Measurements from ENCODE around the gene HAND2. TPM values are rescaled to one million over a fixed set of nuclear protein-coding genes. Genes with fewer than 3 reads are reported as not detected.

Gene HAND2
- total RNA-seq, 1 donor from 2014 or later: not detected

- Mint-ChIP-seq H3K4me1 (ENCODE audit: low read depth) (peaks cover 4% of the 10 kb centered on the region), H3K27ac (no peak overlapping the region), H3K36me3 (ENCODE audit: low read depth) (peaks cover 8% of the 10 kb centered on the region), H3K4me3 (ENCODE audit: low read depth) (no peak overlapping the region), H3K9me3 (no peaks in the 10 kb centered on the region), H3K27me3 (ENCODE audit: low read depth) (peaks cover 82% of the 10 kb centered on the region)
- DNase-seq (ENCODE audit: low spot score): no peak
- intact Hi-C loops (cut with micrococcal nuclease): no loop called here
Observed at GRCh38 chr4:173513651-173514050, 16.4 kb downstream of the HAND2 start.

DNA sequence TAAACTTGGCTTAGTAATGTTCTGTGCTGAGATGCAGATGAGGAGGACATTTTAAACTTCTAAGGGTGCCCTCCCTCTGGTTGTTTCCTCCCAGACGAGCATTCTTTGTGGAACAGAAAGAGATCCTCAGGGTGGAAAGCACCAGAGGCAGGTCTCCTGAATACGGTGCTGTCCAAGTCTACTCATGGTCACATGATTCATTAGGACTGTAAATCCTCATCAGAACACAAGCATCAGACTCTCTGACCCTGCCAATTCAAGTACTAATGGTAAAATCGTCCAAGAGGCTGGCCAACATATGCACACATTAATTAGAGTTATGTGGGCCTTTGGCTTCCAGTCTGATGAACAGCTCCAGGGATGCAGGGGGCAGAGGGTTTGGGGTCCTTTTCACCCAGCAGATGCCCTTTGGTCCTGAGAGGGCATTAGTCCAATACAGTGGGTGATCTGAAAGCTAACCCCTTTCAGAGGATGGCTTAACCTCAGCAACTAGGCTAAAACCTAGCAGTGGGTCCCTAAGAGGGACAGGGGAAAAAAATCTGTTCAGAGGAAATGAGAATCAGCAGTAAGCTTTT is 18.2 kb downstream of the HAND2 start:
- Mint-ChIP-seq H3K27ac (no peak overlapping the region), H3K4me3 (ENCODE audit: low read depth) (no peak overlapping the region), H3K9me3 (no peaks in the 10 kb centered on the region), H3K27me3 (ENCODE audit: low read depth) (peaks cover 85% of the 10 kb centered on the region), H3K4me1 (ENCODE audit: low read depth) (peaks cover 7% of the 10 kb centered on the region), H3K36me3 (ENCODE audit: low read depth) (peaks cover 8% of the 10 kb centered on the region)
- no peak for DNase-seq (ENCODE audit: low spot score)
- intact Hi-C loops (cut with micrococcal nuclease): no loop called here

DNA sequence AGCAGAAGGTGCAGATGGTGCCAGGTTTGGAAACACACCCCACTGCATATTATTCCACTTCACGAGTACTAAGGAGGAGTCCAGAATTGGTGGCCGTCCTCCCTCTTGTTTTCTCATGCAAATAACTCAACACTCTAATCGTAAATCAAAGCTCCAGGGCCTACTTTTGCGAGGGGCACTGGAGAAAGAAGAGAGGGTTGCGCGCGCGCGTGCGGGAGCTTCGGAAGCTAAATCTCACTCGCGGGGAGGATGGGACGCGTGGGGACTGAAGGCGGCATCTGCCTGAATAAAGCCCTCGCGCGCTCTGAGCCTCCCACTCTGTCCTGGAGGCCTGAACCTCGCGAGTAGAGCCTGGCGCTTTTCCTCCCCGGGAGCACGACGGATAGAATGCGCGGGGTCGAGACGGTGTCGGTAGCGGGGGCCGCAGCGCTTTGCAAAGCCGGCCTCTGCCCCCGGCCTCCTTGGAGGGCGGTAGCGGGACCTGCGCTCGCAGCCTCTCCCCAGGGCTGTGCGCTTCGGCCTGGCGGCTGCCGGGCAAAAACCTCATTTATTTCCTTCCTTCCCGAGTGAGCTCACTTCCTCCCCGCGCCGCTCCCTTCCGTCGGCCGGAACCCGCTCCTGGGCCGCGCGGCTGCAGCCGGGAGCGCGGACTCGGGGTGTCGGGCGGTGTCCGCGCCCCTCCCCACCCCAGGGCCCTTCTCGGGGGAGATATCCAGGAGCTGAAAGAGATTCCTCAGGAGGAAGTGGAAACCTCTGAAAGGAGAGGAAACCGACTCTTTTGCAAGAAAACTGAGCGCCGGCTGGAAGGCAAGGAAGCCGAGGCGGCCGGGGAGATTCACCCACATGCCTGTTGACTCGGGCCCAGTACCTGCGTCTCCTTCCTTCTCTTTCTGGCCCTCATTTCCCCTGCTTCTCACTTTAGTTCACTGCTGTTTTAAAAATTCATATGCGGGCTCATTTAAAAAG is 20.7 kb downstream of the HAND2 start:
- Mint-ChIP-seq H3K36me3 (ENCODE audit: low read depth) (peaks cover 5% of the 10 kb centered on the region), H3K27ac (no peak overlapping the region), H3K27me3 (ENCODE audit: low read depth) (peaks cover 83% of the 10 kb centered on the region), H3K4me3 (ENCODE audit: low read depth) (peak overlapping the region; percentile 68), H3K9me3 (no peaks in the 10 kb centered on the region), H3K4me1 (ENCODE audit: low read depth) (peaks cover 9% of the 10 kb centered on the region)
- intact Hi-C loops (cut with micrococcal nuclease): loop anchor here (1.0 kb wide), 1 partner anchor 8 kb away; no protein-coding TSS in a partner anchor
- no peak for DNase-seq (ENCODE audit: low spot score)

GRCh38 chr4:173508386-173509035 is 21.5 kb downstream of the HAND2 start:
- H3K36me3 Mint-ChIP-seq (ENCODE audit: low read depth): peaks cover 5% of the 10 kb centered on the region
- peaks cover 82% of the 10 kb centered on the region for H3K27me3 Mint-ChIP-seq (ENCODE audit: low read depth)
- DNase-seq (ENCODE audit: low spot score): no peak
- peaks cover 9% of the 10 kb centered on the region for H3K4me1 Mint-ChIP-seq (ENCODE audit: low read depth)
- H3K4me3 Mint-ChIP-seq (ENCODE audit: low read depth): peak overlapping the region; percentile 68
- intact Hi-C loops (cut with micrococcal nuclease): loop anchor here (1.0 kb wide), 1 partner anchor 9 kb away; no protein-coding TSS in a partner anchor
- H3K9me3 Mint-ChIP-seq: no peaks in the 10 kb centered on the region
- H3K27ac Mint-ChIP-seq: no peak overlapping the region

- Mint-ChIP-seq H3K4me3 (ENCODE audit: low read depth) (peak overlapping the region; percentile 10), H3K4me1 (ENCODE audit: low read depth) (peaks cover 9% of the 10 kb centered on the region), H3K36me3 (ENCODE audit: low read depth) (peaks cover 5% of the 10 kb centered on the region), H3K9me3 (no peaks in the 10 kb centered on the region), H3K27ac (no peak overlapping the region), H3K27me3 (ENCODE audit: low read depth) (peaks cover 83% of the 10 kb centered on the region)
- DNase-seq (ENCODE audit: low spot score): no peak
- intact Hi-C loops (cut with micrococcal nuclease): loop anchor here (2.0 kb wide), 1 partner anchor 13 kb away; no protein-coding TSS in a partner anchor
Observed at GRCh38 chr4:173507471-173508385, 22.3 kb downstream of the HAND2 start.

DNA sequence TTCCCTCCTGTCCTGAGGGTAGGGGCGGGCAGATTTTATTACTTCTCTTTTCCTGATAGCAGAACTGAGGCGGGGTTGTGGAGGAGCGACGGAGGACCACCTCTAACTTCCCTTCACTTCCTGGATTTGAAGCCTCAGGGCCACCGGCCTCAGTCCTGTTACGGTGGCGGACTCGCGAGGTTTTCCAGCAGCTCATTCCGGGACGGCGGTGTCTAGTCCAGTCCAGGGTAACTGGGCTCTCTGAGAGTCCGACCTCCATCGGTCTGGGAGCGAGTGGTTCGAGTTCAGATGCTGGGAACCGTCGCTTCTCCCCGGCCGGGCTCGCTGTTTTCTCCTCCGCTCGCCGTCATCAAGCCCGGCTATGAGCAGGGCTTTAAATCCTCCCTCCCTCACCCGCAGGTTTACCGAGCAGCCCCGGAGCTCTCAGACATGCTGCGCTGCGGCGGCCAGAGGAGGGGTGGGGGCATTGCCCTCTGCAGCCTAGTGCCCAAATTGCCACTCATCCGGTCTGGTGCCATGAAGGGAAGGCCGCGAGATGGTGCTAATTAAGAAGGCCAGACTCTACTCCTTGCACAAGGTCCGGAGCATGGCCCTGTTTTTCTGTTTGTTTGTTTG is 23.3 kb downstream of the HAND2 start:
- Mint-ChIP-seq H3K9me3 (peaks cover under 1% of the 10 kb centered on the region), H3K36me3 (ENCODE audit: low read depth) (peaks cover 5% of the 10 kb centered on the region)
- intact Hi-C loops (cut with micrococcal nuclease): loop anchor here (2.0 kb wide), 1 partner anchor 14 kb away; no protein-coding TSS in a partner anchor

DNA sequence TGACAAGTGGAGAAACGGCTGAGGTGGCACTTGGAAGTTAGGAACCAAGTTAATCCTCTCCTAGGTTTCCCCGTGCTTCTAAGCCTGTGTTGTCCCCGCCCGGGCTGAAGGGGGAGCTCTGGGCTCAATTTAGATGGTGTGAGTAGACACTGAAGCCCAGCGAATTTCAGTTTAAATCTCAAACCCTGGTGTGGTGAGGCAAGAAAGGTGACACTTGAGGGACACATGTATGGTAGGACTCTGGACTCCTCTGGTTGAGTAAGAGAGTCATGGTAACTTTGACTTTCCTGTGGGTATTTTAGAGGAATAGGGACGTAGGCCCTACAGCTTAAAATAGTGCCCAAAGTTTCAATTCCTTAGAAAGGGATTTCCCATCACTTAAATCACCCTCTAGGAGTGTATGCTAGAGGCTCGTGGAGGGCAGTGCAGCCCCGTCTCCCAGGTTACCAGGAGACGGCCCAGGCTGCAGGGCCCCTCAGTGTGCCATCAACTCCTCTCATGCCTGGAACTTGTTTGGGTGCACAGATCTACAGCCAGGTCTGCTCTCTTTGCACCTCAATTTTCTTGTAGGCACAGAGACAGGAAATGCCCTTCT is 24.0 kb downstream of the HAND2 start:
- H3K4me3 Mint-ChIP-seq (ENCODE audit: low read depth): no peak overlapping the region
- DNase-seq (ENCODE audit: low spot score): no peak
- peaks cover 84% of the 10 kb centered on the region for H3K27me3 Mint-ChIP-seq (ENCODE audit: low read depth)
- peaks cover 7% of the 10 kb centered on the region for H3K9me3 Mint-ChIP-seq
- intact Hi-C loops (cut with micrococcal nuclease): loop anchor here (2.0 kb wide), 1 partner anchor 15 kb away; no protein-coding TSS in a partner anchor
- H3K4me1 Mint-ChIP-seq (ENCODE audit: low read depth): peaks cover 9% of the 10 kb centered on the region
- peaks cover 5% of the 10 kb centered on the region for H3K36me3 Mint-ChIP-seq (ENCODE audit: low read depth)
- H3K27ac Mint-ChIP-seq: no peak overlapping the region

More for the DNA sequence above, 23.3 kb downstream of the HAND2 start:
- H3K27me3 Mint-ChIP-seq (ENCODE audit: low read depth): peaks cover 82% of the 10 kb centered on the region
- peaks cover 9% of the 10 kb centered on the region for H3K4me1 Mint-ChIP-seq (ENCODE audit: low read depth)
- no peak overlapping the region for H3K27ac Mint-ChIP-seq
- DNase-seq (ENCODE audit: low spot score): no peak
- no peak overlapping the region for H3K4me3 Mint-ChIP-seq (ENCODE audit: low read depth)

- Mint-ChIP-seq H3K27ac (no peak overlapping the region), H3K36me3 (ENCODE audit: low read depth) (peaks cover 2% of the 10 kb centered on the region), H3K4me3 (ENCODE audit: low read depth) (no peak overlapping the region), H3K4me1 (ENCODE audit: low read depth) (peaks cover 9% of the 10 kb centered on the region), H3K27me3 (ENCODE audit: low read depth) (peaks cover 77% of the 10 kb centered on the region), H3K9me3 (peaks cover 13% of the 10 kb centered on the region)
- intact Hi-C loops (cut with micrococcal nuclease): loop anchor here (5.0 kb wide), 1 partner anchor 33 kb away; no protein-coding TSS in a partner anchor
- no peak for DNase-seq (ENCODE audit: low spot score)
Observed at GRCh38 chr4:173504181-173504503, 25.9 kb downstream of the HAND2 start.

- no peak for DNase-seq (ENCODE audit: low spot score)
- Mint-ChIP-seq H3K9me3 (peaks cover 13% of the 10 kb centered on the region), H3K36me3 (ENCODE audit: low read depth) (peaks cover 2% of the 10 kb centered on the region), H3K4me1 (ENCODE audit: low read depth) (peaks cover 5% of the 10 kb centered on the region), H3K4me3 (ENCODE audit: low read depth) (no peak overlapping the region), H3K27me3 (ENCODE audit: low read depth) (peaks cover 71% of the 10 kb centered on the region), H3K27ac (no peak overlapping the region)
- intact Hi-C loops (cut with micrococcal nuclease): loop anchor here (5.0 kb wide), 1 partner anchor 34 kb away; no protein-coding TSS in a partner anchor
Observed at GRCh38 chr4:173503330-173504180, 26.5 kb downstream of the HAND2 start.

- peaks cover 66% of the 10 kb centered on the region for H3K27me3 Mint-ChIP-seq (ENCODE audit: low read depth)
- DNase-seq (ENCODE audit: low spot score): no peak
Observed at GRCh38 chr4:173502282-173502681, 27.7 kb downstream of the HAND2 start.

More at GRCh38 chr4:173502282-173502681, 27.7 kb downstream of the HAND2 start:
- H3K27ac Mint-ChIP-seq: no peak overlapping the region
- H3K9me3 Mint-ChIP-seq: peaks cover 13% of the 10 kb centered on the region
- no peak overlapping the region for H3K4me3 Mint-ChIP-seq (ENCODE audit: low read depth)
- H3K4me1 Mint-ChIP-seq (ENCODE audit: low read depth): peaks cover 2% of the 10 kb centered on the region
- intact Hi-C loops (cut with micrococcal nuclease): loop anchor here (5.0 kb wide), 1 partner anchor 35 kb away; no protein-coding TSS in a partner anchor
- H3K36me3 Mint-ChIP-seq (ENCODE audit: low read depth): peaks cover 2% of the 10 kb centered on the region

All from activated T-helper 2 cell treated with anti-CD3 and anti-CD28 coated beads, Interferon-gamma antibody, Interleukin-2, Interleukin-4, amounts not matched to agents 10 μg/mL and 5 μg/mL and 100 μg/mL, durations not matched to agents 14 hours and 24 hours and 36 hours (primary cell).